Thyroid gland (tissue), 4 donors: ENCODE measurements around the gene GUCA2A.

Experiments
- CTCF ChIP-seq, 6 experiments: fragments of 200-600 bp in 3 of 6; fragments of 450-650 bp in 3 of 6; sonication (generic) in 3 of 6; IDR thresholded peaks; one replicate each; pipeline ENCODE4 v1.5.1; 2016 to 2019; ENCODE audit warnings: antibody characterized with exemption in 6 of 6, mild to moderate bottlenecking in 2 of 6, inconsistent platforms in 1 of 6, moderate library complexity in 1 of 6
- POLR2A ChIP-seq, 2 donors: fragments of 450-650 bp; IDR thresholded peaks; one replicate each; pipeline ENCODE4 v1.6.1; 2017; ENCODE audit warnings: antibody characterized with exemption in 2 of 2, mild to moderate bottlenecking in 2 of 2, moderate library complexity in 1 of 2

DNA sequence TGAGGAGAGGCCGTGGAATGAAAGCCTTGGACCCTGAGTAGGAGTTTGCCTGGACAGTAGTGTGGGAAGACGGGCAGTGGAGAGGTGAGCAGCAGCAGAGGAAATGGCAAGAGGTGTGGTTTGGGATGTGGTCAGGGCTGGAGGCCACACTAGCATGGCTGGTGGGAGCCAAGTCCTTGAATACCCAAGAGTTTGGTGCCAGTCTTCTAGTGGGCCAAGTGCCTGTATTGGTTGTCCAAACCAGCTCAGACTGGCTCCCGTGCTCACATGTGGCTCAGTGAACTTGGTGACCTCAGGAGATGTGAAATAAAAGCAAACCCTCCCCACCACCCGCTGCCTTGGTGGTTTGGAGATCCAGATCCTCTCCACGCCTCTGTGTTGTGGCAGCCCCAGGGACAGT is 2.4 kb downstream of the GUCA2A start:
- TF ChIP-seq CTCF (IDR thresholded peaks at IDR 0.05) (no peak), POLR2A (IDR thresholded peaks at IDR 0.05) (no peak)
